ENCODE data around the gene CFAP45.
A peak's percentile ranks its signal among the peaks of the same experiment; 100 is the strongest.

CFAP45 gene

DNA sequence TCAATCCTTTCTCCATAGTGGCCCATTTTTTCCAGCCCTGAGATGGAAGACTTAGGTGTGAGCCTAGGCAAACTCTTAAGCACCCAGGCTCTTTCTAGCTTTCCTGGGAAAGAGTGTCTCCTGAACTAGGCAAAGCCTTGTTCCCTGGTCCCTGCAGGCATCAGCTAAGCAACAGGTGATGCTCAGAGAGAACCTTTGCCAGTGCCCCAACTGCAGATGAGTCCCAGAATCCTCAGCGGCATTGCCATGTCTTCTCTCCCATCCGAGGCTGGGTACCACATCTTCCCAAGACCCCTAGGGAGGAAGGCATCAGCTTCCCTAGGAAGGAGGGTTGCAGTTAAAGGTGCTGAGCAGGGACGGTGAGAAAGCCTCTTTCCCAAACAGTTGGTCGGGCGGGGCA, 29.3 kb downstream of the CFAP45 start:
- no peak for DNase-seq

DNA sequence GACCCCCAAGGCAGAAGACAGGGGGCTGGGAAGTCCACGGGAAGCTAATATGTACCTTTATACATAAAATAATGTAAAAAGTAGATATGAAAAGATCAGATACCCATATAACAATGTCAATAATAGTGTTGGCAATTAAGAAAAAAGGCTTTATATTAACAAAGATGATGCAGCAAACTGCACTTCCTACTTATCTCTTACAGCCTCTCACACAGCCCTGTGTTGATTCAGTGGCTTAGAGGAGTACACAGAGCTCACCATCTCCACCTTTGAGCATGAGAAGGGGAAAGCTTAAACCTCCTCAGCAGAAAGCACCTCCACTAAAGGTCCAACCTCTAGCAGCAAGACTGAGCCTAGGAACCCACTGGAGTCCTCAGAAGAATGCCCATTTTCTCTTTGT, 30.4 kb downstream of the CFAP45 start:
- no peak for DNase-seq

DNA sequence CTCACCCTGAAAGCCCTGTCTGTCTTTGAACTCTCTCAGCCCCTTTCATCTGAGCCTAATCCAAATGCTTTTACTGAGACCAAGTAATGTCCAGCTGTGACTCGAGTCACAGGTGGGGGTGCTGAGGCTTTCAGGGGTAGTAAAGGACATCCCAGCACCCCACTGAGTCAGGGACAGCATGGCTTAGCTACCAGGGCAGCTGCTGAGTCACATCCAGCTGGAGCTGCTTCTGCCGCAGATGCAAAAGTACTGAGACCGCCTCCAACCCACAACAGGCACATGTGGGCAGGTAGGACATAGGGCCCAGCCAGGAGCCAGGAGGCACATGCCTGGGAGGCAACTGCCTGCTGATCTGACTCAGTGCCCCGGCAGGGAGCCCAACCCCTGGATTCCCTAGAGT, 30.8 kb downstream of the CFAP45 start:
- DNase-seq: no peak

DNA sequence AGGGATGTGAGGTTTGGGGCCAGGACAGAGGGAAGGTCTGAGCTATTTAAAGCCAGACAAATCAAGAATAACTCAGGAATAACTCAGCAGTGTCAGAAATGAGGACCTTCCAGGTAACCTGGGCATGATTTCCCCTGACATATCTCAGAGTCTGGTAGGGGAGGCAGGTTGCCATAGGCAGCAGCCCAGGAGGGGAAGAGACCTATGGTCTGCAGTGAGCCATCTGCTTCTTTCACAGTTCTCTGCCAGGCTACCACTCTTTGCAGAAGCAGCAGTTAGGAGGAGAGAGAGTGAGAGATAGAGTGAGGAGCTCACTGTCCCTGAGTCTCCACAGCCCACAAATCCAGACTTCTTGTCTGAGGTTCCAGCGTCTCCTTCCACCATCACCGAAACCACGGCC, 31.2 kb downstream of the CFAP45 start:
- DNase-seq: no peak

DNA sequence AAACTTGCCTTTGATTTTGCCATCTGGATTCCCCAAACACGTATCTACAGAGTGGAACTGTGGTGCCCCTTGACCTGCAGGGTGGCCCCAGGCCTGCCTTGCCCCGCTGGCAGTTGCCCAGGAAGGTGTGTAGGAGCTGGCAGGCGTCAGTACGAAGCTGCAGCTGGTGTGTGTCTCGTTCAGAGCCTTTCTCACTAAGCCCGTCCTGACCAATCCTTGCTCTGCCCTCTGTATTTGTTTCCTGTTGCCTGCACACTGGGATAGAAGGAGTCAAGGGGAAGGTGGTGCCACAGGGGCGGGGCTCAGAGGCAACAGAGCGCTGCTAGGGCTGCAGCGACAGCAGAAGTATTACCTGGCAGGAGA, 32.3 kb downstream of the CFAP45 start:
- peak; percentile 82 for DNase-seq

DNA sequence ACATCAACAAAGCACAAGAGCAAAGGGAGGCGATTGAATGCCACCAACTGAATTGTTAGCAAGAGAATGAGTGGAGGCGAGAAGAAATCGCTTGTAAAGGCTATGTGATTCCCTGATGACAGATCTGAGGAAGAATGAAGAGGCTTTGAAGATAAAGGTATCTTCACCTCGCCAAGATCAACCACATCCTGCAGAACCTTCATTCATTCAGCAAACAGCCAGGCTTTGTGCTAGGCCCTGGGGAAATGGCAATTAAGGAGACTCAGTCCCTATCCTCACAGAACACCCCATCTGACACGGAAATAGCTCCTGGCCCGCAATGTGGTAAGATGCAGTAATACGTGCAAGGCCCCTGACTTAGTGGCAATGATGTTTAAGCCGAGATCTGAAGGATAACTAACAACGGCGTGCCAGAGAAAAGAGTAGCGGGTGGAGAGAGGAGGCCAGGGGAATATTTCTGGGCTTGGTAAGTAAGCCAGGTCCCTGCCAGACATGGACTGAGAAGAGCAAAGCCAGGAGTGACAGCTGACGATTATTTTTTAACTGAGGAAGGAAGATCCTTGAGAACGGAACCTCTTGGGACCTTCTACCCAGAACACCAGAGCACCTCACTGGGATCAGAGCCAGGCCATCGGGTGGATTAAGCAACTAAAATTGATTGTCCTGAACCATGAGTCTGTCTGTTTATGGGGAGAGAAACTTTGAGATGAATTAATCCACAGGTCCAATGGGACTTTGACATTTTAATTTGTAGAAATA, 32.9 kb downstream of the CFAP45 start:
- peak; percentile 16 for DNase-seq

DNA sequence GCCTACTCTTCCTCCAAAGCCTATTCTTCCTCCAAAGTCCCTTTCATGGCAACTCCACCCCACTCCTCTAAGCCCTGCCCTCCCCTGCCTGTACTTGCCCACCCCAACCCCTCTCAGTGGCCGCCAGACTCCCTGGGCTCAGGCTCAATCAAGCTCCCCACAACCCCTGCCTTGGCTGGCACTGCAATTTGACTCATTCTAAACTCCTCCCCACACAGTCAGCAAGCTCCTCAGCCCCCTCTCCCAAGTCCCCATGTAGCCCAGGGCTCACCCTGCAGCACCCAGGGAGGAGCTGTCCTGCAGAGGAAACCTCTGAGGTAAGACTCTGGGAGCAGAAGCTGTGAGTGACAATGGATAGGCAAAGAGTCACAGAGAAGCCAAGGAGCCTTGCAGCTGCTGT, 33.9 kb downstream of the CFAP45 start:
- peak; percentile 26 for DNase-seq

DNA sequence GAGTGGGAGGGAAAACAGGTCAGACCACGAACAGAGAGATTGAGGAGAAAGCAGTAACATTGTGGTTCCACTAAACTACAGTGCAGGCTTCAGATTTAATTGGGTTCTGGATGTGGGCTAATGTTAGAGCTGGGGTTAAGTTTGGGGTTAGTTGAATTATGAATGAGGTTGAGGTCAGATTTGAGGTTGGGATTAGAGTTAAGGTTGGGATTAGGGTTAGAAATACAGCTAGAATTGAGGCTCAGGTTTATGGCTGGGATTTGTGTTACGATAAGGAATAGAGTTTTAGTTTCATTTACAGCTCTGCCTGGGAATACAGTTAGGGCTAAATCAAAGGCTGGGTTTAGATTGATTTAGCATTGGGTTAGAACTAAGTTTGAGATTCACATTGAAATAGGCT, 35.7 kb downstream of the CFAP45 start:
- DNase-seq: no peak

DNA sequence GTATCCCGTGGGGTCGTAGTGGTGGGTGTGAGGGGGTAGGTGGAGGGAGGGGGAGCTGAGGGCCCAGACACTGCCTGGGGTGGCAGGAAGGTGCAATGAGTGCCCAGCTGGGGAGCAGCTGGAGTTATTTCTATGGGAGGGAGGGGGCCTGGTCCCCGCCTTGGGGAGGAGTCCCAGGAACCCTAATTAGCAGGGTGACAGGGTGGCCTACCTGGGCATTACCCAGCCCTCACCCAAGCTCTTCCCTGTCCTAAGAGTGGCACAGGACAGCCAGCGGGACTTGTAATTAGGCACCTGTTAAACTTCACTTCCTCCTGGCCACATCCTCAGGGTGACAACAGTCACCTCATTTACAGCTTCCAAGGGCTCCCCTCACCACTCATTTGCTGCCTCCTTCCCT, 37.4 kb downstream of the CFAP45 start, which contains the start of gene VSIG8:
Gene VSIG8 (minus strand): TSS at position 101 of the 400 bp plus-strand sequence. CDS start 136 bp downstream, outside the sequence.
- no peak for DNase-seq

DNA sequence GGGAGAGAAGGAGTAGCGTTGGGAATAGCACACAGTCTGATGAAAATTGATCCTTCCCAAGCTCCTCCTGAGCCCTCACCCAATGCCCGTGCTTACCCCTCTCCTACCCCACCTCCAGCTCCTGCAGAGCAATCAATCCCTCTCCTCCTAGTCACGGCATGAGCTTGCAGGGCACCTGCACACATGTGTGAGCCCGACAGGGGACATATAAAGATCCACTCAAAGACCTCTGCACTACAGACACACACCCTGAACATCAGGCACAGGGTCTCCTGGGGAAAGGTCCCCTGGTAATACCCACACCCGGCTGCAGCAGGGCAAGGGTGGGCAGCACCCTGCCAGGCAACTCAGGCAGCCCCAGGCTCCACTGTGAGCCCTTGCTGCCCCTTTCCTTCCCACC, 37.9 kb downstream of the CFAP45 start:
- no peak for DNase-seq

DNA sequence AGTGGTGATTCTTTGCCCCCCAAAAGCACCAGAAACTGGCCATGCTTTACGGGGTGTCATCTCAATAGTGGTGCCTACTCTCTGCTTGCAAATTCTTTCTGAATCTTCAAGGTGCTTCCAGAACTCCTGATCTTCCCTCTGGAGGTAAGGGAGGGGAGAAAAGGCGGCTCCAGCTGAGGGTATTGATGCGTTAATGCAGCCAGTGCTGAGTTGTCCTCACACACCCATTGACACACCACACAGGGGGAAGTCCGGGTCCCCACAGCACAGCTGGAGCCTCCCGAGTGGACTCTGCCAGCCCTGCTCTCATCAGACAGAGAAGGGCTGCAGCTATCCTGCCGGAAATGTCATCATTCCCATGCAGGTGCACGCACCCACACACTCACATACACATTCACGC, 38.7 kb downstream of the CFAP45 start:
- DNase-seq: no peak

DNA sequence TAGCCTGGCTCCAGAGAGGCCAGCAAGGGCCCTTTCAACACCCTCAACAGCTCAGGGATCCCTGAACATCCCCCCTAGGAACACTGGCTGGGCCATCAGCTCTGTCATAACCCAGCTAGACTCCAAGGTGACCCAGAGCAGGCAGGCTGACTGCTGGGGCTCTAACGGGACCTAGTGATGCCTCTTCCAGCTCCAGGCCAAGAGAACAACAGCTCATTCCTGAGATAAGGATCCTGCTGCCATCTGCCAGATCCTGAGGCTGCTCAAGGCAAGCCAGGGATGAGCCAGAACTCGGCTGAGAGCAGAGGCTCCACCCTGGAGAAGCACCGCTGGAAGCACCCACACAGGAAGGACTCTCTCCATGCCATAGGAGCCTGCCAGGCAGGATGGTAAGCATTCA, 39.5 kb downstream of the CFAP45 start:
- no peak for DNase-seq

DNA sequence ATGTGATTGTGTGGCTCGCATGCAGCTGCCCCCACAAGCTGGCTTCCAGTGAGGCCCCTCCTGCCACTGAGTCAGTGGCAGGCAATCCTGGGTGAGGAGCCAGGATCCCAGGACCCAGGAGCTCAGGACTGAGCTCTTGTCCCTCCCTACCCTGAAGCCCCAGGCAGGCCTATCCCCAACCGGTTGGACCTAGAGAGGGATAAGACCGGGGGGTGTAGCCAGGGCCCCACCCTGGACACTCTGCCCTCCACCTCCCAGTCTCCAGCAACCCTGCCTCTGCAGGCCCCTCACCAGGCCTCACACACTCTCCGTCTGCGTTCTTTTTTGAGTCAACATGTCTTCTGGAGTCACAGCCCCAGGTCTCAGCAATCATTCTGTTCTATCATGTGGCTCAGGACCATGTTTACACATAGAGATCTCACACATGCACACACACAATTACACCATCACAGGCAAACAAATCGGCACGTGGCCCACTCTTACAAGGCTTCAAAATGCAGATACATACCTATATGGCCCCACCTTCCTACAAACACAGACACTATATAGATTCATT, 40.1 kb downstream of the CFAP45 start:
- DNase-seq: no peak

DNA sequence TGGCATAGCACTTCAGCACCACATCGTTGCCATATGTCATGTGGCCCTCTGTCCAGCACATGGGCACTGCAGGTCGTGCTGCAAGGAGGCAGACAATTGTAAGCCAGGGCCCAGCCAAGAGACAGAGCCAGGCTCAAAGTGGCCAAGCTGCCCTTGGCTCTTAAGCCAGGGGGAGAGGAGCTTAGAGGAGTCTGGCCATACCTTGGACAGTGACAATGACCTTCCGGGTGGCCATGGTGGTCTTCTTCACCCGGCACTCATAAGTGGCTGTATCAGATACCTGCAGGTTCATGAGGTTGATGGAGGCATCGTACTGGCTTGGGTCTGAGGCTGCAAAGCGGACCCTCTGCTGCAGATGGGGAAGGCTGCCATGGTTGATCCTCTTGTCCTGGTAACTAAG, 42.1 kb downstream of the CFAP45 start:
- DNase-seq: no peak

DNA sequence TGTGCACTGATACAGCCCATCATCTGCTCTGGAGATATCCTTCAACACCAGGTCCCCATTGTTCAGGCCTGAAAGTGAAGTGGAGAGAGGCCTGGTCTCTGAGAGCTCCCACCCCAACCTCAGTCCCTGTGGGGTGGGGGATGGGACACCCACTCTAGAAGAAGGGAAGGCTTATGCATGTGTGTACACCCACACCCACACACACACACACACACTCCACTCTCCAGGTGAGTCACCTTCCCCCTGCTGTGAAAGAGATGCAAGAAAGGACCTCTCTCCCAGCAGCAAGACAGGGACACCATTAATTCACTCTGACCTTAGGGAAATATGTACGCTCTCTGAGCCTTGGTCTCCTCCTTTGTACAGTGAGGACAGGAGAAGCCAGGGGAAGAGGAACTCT, 43.4 kb downstream of the CFAP45 start:
- DNase-seq: no peak

DNA sequence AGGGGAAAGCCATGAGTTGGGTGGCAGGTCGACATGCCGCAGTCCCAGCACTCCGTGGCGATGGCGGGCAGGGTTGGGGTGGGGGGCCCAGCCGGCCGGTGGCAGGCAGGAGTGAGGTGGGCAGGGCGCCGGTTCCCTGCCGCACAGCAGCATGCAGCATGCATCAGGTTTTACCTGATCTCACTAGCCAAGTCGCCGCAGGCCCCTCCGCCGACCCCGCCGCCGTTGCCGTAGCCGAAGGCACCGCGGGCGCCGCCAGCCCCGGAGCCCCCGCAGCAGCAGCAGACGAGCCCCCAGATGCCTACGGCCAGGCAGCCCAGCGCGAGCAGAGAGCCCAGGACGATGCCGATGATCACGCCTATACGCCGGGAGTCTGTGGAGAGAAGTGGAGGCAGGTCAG, 44.3 kb downstream of the CFAP45 start:
- DNase-seq: no peak

DNA sequence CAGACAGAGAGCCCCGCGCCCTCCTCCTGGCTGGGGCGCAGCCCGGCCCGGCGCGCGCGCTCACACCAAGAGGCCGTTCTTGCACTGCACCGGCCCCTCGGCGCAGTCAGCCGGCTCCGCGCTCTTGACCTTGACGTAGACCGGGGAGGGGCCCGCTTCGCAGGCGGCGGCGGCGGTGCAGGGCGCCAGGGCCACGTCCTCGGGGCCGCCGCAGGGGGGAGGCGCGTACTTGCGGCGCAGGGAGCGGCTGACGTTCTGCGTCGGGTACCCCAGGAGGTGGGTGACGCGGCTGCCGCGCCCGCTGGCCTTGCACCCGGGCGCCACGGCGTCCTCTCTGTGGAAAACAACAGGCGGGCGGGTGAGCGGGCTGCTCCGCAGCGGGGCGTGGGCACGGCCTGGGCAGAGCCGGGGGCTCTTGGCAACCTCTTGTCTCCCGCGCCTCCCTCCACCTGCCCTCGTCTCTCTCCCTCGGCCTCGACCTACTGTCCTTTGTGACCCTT, 45.2 kb downstream of the CFAP45 start:
- peak; percentile 70 for DNase-seq

DNA sequence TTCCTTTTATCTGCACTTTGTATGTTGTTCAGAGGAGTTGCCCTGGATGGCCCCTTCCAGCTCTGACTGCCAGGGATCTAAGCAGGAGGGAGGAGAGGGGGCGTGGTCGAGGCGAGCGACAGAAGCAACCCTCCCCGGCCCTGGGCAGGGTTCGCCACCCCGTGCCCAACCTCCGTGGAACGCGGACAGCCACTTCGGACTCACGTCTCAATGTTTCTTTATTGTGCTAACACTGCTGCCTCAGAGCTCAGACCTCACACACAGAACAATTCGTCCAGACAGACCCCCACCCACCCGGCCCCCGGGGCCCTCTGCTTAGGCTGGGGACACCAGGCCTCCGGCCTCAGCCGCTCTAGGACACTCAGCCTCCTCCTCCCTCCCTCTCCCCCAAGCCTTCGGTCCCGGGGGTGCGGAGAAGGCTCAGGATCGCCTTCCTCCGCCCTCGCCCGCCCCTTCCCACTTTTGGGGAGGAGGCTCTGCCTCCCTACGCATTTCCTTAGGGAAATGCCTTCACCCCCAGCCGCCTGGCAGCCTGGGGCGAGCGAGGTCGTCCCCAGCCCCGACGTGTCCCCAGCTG, 45.8 kb downstream of the CFAP45 start:
- DNase-seq: peak; percentile 41

DNA sequence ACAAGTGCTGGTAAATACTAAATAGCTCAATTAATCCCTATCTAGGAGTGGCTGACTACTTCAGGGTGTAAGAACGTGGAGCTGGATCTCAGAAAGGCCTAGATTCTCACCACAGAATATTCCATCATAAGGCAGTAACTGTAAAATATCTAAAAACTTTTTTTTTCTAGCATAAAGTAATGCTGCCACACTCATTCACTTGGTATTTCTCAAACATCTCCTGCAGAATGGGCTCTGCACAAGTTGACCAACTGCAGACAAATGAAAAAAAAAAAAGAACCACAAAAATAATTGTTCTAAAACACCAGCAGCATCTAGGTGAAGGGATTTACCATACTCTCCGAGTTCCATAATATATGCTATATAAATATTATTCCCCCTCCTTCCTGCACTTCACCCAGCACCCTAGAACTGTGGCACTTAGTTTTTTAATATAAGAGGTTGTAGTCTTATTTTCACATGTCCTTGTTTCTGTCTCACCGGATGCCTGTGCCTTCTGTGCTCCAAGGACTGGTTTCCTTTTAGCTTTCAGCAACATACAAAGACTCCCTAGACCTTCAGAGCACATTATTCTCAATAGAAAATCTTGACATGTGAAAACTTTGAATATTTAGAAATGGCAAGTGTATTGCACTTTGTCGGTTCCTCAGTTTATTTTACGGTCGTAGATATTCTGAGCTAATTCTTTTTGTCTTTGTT, 46.4 kb downstream of the CFAP45 start:
- no peak for DNase-seq

DNA sequence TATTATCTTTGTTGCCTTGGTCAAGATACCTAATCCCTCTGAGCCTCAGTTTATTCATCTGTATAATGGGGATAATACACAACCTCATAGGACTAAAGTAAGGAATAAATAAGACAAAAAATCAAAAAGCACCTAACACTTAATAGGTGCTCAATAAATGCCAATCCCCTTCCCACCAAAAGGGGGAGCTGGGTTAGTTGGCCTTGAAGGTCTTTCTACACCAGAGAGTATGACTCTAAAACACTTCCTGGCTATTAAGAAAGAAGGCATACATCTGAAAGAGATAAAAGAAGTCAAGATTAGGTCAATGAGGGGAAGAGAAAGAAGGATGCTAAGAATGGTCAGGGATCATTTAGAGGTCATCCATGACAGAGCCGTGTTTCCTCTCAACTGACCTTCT, 48.6 kb downstream of the CFAP45 start:
- DNase-seq: no peak

DNA sequence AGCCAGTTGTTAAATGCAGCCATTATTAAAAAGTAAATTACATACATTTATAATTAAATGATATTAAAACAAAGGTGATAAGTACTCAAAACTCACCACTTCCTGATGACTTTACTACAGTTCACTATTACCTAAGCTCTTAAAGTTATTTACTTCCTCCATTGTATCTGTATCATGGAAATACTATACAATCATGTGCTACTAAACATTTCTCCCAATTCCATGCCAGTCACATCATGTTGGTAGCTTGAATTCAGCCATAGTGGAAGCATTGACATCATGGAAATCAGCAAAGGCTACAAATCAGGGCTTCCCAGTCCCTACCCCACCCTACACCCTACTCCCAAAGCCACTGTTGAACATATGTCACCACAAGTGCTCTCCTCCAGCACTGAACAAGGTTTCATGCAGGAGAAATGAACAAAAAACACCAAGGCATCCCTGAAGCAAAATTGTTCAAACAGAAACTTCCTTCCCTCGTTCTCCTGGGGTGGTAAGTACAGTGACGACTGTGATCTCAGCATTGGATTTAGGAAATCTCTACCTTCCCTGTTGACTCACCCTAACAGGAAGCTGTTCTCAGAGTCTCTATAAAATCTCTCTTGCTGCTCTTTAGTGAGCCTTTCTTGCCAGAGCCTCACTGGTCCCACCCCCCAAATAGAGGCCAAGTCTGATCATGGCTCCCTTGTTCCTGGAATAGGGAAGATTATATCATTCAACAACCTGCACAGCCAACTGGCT, 50.2 kb downstream of the CFAP45 start:
- no peak for DNase-seq

DNA sequence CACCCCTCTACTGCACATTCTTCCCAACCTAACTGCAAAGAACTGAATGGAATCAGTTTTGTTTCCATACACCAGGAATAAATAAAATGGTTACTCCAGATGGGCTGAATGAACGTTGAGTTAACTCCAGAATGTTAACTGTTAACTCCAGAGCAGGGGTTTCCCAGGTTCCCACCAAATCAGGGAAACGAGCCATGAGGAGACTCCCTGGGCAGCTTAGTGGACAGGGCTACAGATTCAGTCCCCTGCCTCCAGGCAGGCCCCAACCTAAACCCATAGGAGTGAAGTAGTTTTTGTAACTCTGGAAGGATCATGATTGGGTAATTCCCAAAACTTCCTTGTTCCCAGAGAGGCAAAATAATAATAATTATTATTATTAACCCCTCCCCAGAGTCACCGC, 51.6 kb downstream of the CFAP45 start:
- DNase-seq: no peak

DNA sequence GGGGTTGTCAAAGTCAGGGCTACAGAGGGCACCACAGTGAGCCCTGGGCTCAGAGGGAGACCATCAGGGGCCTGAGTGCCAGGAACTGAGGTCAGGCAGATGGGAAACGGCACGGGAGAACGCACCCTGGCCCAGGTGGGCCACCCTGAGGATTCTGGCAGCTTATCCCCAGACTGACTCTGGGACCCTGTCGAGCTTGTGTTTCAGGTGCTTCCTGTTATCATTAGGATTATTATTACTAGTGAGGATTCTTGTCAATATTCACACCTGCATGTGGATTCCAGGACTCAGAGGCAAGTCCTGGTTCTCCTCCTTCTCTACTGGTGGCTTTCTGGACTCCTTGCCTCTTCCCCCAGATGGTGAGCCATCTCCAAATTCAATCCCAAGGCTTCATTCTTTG, 52.7 kb downstream of the CFAP45 start:
- no peak for DNase-seq

Data from NCI-H1436 (cell line).